PC-3 (cell line): Measurements from ENCODE around the gene GPC6. TPM values are rescaled to one million over a fixed set of nuclear protein-coding genes. Genes with fewer than 3 reads are reported as not detected.

Source experiments
- ATAC-seq: fragments of 200-7000 bp; cut with Tn5 transposase; 2 replicates; pipeline ENCODE4 v1.9.1; 2020; ENCODE audit warnings: mild to moderate bottlenecking, moderate library complexity
- BruUV-seq: library from RNA; stranded (reverse); fragments of 400-500 nt; replicated peaks from 2 replicates; lab custom pipeline; 2021; lab: Mats Ljungman, UMichigan
- CTCF ChIA-PET: fragments of 300-600 bp; sonication (Branson Sonifier 250); formaldehyde crosslinking; loops from one replicate; lab custom pipeline; 2022; ENCODE audit warnings: antibody characterized with exemption; lab: Charles Lee
- POLR2A ChIA-PET: fragments of 300-600 bp; sonication (Branson Sonifier 250); formaldehyde crosslinking; loops from one replicate; lab custom pipeline; 2022; ENCODE audit warnings: antibody characterized with exemption; ENCODE audit not compliant: unreplicated experiment; lab: Charles Lee
- DNase-seq: peaks from one replicate; pipeline ENCODE4 v3.0.0-alpha.2; 2015
- H2AFZ ChIP-seq: fragments of 300-600 bp; sonication (generic); 2 replicates; pipeline ENCODE4 v1.6.0; 2016; ENCODE audit warnings: antibody characterized with exemption, low read length
- H3F3A ChIP-seq: fragments of 300-600 bp; sonication (generic); one replicate; pipeline ENCODE4 v1.6.0; 2017; ENCODE audit warnings: antibody characterized with exemption, low read length, control low read depth, mild to moderate bottlenecking; ENCODE audit not compliant: unreplicated experiment
- H3K27ac ChIP-seq: fragments of 300-600 bp; sonication (generic); 2 replicates; pipeline ENCODE4 v1.5.1; 2016; ENCODE audit warnings: mild to moderate bottlenecking, low read length
- H3K27me3 ChIP-seq: fragments of 300-600 bp; sonication (generic); 2 replicates; pipeline ENCODE4 v1.6.1; 2016; ENCODE audit warnings: low read length, mixed read lengths
- H3K36me3 ChIP-seq: fragments of 300-600 bp; sonication (generic); 2 replicates; pipeline ENCODE4 v1.6.1; 2016; ENCODE audit warnings: low read depth, mixed run types, low read length, mixed read lengths
- H3K4me1 ChIP-seq: fragments of 300-600 bp; sonication (generic); 2 replicates; pipeline ENCODE4 v1.5.1; 2016; ENCODE audit warnings: low read length; ENCODE audit not compliant: insufficient read depth
- H3K4me2 ChIP-seq: fragments of 300-600 bp; sonication (generic); 2 replicates; pipeline ENCODE4 v1.6.0; 2016; ENCODE audit warnings: low read length
- H3K4me3 ChIP-seq: fragments of 300-600 bp; sonication (generic); 2 replicates; pipeline ENCODE4 v1.5.1; 2016; ENCODE audit warnings: mild to moderate bottlenecking, low read length, mixed read lengths
- H3K79me2 ChIP-seq: fragments of 300-600 bp; sonication (generic); 2 replicates; pipeline ENCODE4 v1.6.1; 2017; ENCODE audit warnings: low read length, mixed read lengths
- H3K9ac ChIP-seq: fragments of 300-600 bp; sonication (generic); 2 replicates; pipeline ENCODE4 v1.6.0; 2016; ENCODE audit warnings: mild to moderate bottlenecking, low read length
- H3K9me2 ChIP-seq: fragments of 300-600 bp; sonication (generic); replicated peaks from 2 replicates; pipeline ENCODE4 v1.6.1; 2016; ENCODE audit warnings: mixed run types, low read length, mixed read lengths
- H3K9me3 ChIP-seq: fragments of 300-600 bp; sonication (generic); 2 replicates; pipeline ENCODE4 v1.6.1; 2016; ENCODE audit warnings: low read length, mixed read lengths
- H4K20me1 ChIP-seq: fragments of 300-600 bp; sonication (generic); 2 replicates; pipeline ENCODE4 v1.6.1; 2016; ENCODE audit warnings: low read length, mixed read lengths
- CTCF ChIP-seq: fragments of 300-600 bp; sonication (generic); conservative IDR thresholded peaks from 2 replicates; pipeline ENCODE4 v1.5.1; 2017; ENCODE audit warnings: antibody characterized with exemption, low read depth, mild to moderate bottlenecking, low read length
- EZH2 ChIP-seq: fragments of 300-600 bp; sonication (generic); IDR thresholded peaks from one replicate; pipeline ENCODE4 v1.6.1; 2017; ENCODE audit warnings: antibody characterized with exemption, mild to moderate bottlenecking, low read length; ENCODE audit not compliant: unreplicated experiment
- EZH2phosphoT487 ChIP-seq: fragments of 300-600 bp; sonication (generic); IDR thresholded peaks from 2 replicates; pipeline ENCODE4 v1.6.1; 2018; ENCODE audit warnings: mild to moderate bottlenecking, antibody characterized with exemption, low read length, borderline replicate concordance
- intact Hi-C: fragments of 100-400 bp; cut with micrococcal nuclease; formaldehyde crosslinking; loops from 2 replicates; pipeline ENCODE4 v1.9.0; 2023
- total RNA-seq: library from RNA; depleted of rRNA; stranded (reverse); fragments of >200 nt; gene quantifications from 2 replicates; pipeline ENCODE4 v1.2.3, GENCODE V29; 2014

GPC6 gene
- total RNA-seq, 1 experiment from 2014 or later = 3.5 TPM

GRCh38 chr13:94247890-94248289 is 1021.3 kb downstream of the GPC6 start:
- TF ChIP-seq EZH2 (no peak), CTCF (no peak), EZH2phosphoT487 (no peak)
- Histone ChIP-seq H3K4me3 (no peak overlapping the region), H3K9me2 (no peaks in the 10 kb centered on the region), H3K9me3 (peaks cover 3% of the 10 kb centered on the region; the same call in 1 of the 2 replicates), H3K9ac (no peak overlapping the region), H3K27ac (no peak overlapping the region), H3K4me2 (no peak overlapping the region), H3K27me3 (no peaks in the 10 kb centered on the region), H3F3A (no peaks in the 10 kb centered on the region), H3K4me1 (peaks cover 12% of the 10 kb centered on the region), H3K36me3 (no peaks in the 10 kb centered on the region; the same call in 1 of the 2 replicates), H2AFZ (no peak overlapping the region), H4K20me1 (no peaks in the 10 kb centered on the region), H3K79me2 (no peaks in the 10 kb centered on the region)
- intact Hi-C loops = no loop called here
- ChIA-PET POLR2A (no interaction called here), CTCF (no interaction called here)
- DNase-seq (no peak), ATAC-seq (no peak)
- BruUV-seq = no TSS peak

- peaks cover 12% of the 10 kb centered on the region for H3K4me1 ChIP-seq
- DNase-seq (no peak), ATAC-seq (no peak; the same call in 1 of the 2 replicates)
- no peaks in the 10 kb centered on the region for H3K27me3 ChIP-seq
- H2AFZ ChIP-seq = no peak overlapping the region
- no peaks in the 10 kb centered on the region for H4K20me1 ChIP-seq
- intact Hi-C loops = no loop called here
- H3K4me2 ChIP-seq = no peak overlapping the region
- H3K36me3 ChIP-seq = no peaks in the 10 kb centered on the region; the same call in 1 of the 2 replicates
- POLR2A ChIA-PET = no interaction called here
- BruUV-seq = no TSS peak
- CTCF ChIA-PET = no interaction called here
- H3K4me3 ChIP-seq = no peak overlapping the region
- no peak overlapping the region for H3K27ac ChIP-seq
- no peaks in the 10 kb centered on the region for H3K79me2 ChIP-seq
- TF ChIP-seq CTCF (no peak), EZH2 (no peak)
- no peaks in the 10 kb centered on the region for H3K9me2 ChIP-seq
- peaks cover 3% of the 10 kb centered on the region; the same call in 1 of the 2 replicates for H3K9me3 ChIP-seq
- no peaks in the 10 kb centered on the region for H3F3A ChIP-seq
- H3K9ac ChIP-seq = no peak overlapping the region
Observed at GRCh38 chr13:94248454-94249228, 1022.0 kb downstream of the GPC6 start.

GRCh38 chr13:94249512-94249911 is 1022.9 kb downstream of the GPC6 start:
- ChIA-PET POLR2A (interaction anchor here (0.6 kb wide), 1 partner anchor 15 kb away, joined by 3 read pairs; no protein-coding TSS in a partner anchor), CTCF (no interaction called here)
- Histone ChIP-seq H3K9me2 (no peaks in the 10 kb centered on the region), H3K4me2 (peak overlapping the region; percentile 29), H3F3A (no peaks in the 10 kb centered on the region), H3K9ac (no peak overlapping the region), H3K27me3 (no peaks in the 10 kb centered on the region), H3K9me3 (peaks cover 3% of the 10 kb centered on the region; the same call in 1 of the 2 replicates), H4K20me1 (no peaks in the 10 kb centered on the region), H2AFZ (no peak overlapping the region), H3K36me3 (no peaks in the 10 kb centered on the region; the same call in 1 of the 2 replicates), H3K27ac (no peak overlapping the region), H3K79me2 (no peaks in the 10 kb centered on the region), H3K4me3 (no peak overlapping the region), H3K4me1 (peaks cover 12% of the 10 kb centered on the region)
- TF ChIP-seq EZH2 (no peak), CTCF (no peak), EZH2phosphoT487 (no peak)
- no TSS peak for BruUV-seq
- peak; percentile 90 for ATAC-seq
- intact Hi-C loops = no loop called here
- DNase-seq = peak; percentile 49
